SK-MEL-5 (cell line): Measurements from ENCODE around the gene PAX4. TPM values are rescaled to one million over a fixed set of nuclear protein-coding genes. Genes with fewer than 3 reads are reported as not detected.

Experiments
- DNase-seq: peaks from one replicate; pipeline ENCODE4 v3.0.0-alpha.2; 2016; ENCODE audit warnings: low read depth, low spot score
- in situ Hi-C: cut with HindIII; loops from 2 replicates; pipeline ENCODE4 v1.10.0; 2016; ENCODE audit warnings: low sequenced_read_pairs, high pct_unique_total_duplicates, low pct_unique_long_range_greater_than_20kb
- polyA plus RNA-seq, 2 experiments: library from polyadenylated mRNA; depleted of rRNA; stranded (reverse); fragments of >200 nt; gene quantifications; 2 replicates each; pipeline ENCODE4 v1.2.3, GENCODE V29; 2015
- total RNA-seq: library from RNA; depleted of rRNA; stranded (reverse); fragments of >200 nt; shearing (Covaris generic); gene quantifications from 2 replicates; pipeline ENCODE4 v1.2.3, GENCODE V29; 2014; rRNA removed

Gene PAX4, protein sequence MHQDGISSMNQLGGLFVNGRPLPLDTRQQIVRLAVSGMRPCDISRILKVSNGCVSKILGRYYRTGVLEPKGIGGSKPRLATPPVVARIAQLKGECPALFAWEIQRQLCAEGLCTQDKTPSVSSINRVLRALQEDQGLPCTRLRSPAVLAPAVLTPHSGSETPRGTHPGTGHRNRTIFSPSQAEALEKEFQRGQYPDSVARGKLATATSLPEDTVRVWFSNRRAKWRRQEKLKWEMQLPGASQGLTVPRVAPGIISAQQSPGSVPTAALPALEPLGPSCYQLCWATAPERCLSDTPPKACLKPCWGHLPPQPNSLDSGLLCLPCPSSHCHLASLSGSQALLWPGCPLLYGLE
- total RNA-seq, result not detected in 2 replicates
- not detected in 2 replicates for polyA plus RNA-seq (2015; cell fraction: cytosol; rRNA removed)
- polyA plus RNA-seq (2015; cell fraction: nucleus; rRNA removed), result not detected in 2 replicates

GRCh38 chr7:127618042-127618441, at the start of gene PAX4:
PAX4 (minus strand) TSS chr7:127618142; CDS start chr7:127615928, 2,214 bp downstream.
- DNase-seq, result no peak
- in situ Hi-C loops, result no loop called here

DNA sequence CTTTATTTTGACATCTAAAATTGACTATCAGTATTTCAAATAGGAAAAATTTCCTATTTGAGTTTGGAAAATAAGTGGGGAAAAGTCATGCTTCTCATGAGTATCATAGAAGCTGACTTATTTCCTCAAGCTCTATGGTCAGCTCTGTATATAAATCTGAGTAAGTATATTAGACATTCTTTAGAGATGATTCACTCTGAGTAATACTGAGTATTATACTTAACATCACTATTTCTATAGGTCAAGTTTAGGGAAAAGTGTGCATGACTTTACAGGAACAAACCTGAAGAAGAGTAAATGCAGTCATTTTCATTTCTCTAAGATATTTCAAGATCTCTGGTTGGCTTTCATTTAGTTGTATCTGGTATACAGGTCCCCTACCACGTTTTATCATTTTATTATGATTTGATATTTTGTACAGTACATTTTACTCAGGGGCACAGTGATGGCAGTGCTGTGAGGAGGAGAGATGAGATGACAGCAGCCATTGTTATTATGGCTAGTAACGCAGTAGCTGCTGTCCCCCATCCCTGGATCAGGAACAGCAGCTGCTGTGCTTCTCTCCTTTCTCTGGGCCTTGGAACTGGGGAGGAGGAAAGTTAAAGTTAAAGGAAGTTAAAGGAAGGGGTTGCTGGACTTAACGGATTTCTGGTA, 49.2 kb upstream of the PAX4 start:
- DNase-seq, result no peak
- in situ Hi-C loops, result no loop called here

DNA sequence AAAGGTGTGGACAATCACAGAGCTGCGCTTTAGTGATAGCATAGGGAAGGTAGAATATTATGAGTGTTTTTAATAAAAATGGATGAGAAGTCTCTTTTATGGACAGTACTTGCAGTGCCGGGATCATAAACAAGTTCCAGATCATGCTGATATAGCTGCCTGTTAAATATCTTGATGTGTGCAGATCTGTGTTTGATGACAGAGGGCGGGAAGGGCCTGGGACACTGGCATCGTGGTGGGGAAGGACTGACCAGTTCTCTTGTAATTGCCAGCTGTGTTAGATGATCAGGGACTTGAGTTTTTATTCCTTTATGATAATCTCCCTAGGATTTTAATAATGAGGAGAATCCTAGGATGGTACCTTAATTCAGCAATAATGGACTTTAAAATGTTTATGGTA, 48.7 kb upstream of the PAX4 start:
- no peak for DNase-seq
- in situ Hi-C loops, result no loop called here

- no peak for DNase-seq
- in situ Hi-C loops, result no loop called here
Measured at GRCh38 chr7:127665922-127666321, 48.0 kb upstream of the PAX4 start.

- no peak for DNase-seq
- in situ Hi-C loops, result no loop called here
Measured at GRCh38 chr7:127658970-127659630, 41.2 kb upstream of the PAX4 start.

GRCh38 chr7:127657500-127657899, 39.6 kb upstream of the PAX4 start:
- in situ Hi-C loops, result no loop called here
- DNase-seq, result no peak

DNA sequence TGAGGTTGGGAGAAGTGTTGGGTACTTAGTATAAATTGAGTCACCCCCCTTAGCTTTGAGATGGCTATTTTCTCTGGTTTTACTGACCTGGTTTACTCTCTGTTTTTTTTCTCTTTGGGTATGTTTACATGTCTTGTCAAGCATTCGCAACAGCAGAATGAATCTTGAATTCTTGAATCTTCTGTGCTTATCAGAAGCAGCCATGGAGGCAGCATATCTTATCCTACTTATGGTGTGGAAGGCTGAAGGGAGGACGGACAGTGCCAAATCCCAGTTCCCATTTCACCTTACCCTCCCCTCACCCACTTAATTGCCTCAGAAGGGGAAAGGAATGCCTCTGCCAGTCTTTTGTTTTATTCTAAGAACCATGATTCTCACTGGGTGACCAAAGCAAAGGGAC, 37.8 kb upstream of the PAX4 start:
- no peak for DNase-seq
- in situ Hi-C loops, result no loop called here

DNA sequence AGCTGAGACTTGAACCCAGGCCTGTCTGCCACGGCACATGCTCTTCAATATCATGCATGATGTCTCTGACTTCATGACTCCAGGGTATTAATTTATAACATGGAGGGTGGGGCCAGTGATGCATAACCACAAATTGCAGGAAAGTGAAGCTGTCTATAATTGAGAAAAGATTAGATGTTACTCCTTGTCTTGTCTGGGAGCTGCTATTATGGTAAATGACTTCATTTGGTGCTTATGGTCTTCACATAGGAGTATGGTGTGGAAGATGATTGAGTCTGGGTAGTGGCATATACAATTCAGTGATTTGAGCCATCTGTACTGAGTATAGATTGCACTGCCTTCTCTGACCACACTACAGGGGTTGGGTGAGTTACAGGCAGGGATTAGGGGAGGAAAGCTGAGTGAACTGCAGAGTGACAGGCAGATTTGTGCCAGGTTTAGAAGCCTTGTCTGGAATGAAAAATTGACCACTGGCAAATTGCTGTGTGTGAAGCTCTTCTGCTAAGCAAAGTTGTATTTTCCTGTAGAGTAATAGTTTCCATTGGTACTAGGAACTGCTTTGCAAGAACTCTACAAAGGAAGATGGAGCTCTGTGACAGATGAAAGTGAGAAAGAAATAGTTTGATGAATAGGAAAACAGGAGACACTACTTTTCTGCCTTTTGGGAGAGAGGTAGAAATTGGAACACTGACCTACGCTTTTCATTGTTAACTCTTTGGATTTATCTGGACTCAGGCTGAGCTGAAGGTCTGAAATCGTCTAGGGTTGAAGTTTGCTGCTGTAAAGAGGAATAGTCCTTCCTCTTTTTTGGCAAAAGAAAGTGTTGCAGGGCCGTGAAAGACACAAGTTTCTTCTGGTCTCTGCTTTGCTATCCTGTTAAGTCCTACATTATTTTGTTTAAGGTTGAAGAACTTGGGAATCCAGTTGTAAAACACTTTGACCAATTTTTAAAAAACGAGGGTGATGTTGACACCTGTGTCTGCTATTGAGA, 36.8 kb upstream of the PAX4 start:
- in situ Hi-C loops, result no loop called here
- peak; percentile 24 for DNase-seq

- no peak for DNase-seq
- in situ Hi-C loops, result no loop called here
Measured at GRCh38 chr7:127653396-127653795, 35.5 kb upstream of the PAX4 start.

DNA sequence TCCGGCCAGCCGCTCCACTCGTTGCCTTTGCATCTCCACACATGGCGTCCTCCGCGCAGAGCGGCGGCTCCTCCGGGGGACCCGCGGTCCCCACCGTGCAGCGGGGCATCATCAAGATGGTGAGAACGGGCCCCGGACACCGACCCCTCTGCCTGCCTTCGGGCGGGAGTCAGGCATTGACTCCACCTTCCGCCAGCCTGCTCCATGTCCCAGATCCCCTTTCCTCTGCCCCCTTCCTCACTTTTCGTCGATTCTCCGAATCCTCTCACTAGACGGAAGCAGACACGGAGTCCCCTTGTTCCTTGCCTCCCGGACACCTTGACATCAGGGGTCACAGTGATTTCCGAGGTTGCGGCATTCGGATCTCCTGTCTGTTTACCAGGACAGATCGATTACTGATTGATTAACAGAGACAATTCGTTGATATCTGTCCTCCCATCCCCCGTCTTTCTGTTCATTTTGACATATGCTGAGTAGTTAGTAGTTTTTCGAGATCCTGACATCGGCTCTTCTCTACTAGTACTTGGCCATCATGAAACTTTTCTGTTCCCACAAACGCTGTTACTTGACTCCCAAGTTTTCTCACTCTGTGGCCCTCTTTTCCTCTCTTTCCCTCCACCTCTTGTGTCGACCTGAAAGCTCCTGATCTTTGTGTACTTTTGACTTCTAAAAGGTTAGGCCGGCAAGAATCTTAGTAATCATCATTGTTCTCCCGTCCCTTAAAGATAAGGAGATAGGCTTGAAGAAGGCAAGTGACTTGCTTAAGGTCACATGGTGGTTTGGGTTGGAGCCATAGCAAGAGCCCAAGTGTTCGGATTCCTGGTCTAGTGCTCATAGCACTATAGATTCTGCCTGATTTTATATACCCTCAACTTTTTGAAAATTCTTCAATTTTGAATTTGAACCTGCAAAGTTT, 34.6 kb upstream of the PAX4 start:
- DNase-seq, result peak; percentile 33
- in situ Hi-C loops, result no loop called here

- DNase-seq, result peak; percentile 100
- in situ Hi-C loops, result no loop called here
Measured at GRCh38 chr7:127651556-127652332, 33.8 kb upstream of the PAX4 start, which contains the start of gene SND1. SND1 (plus strand) TSS chr7:127652194; CDS start chr7:127652374, 180 bp downstream.

DNA sequence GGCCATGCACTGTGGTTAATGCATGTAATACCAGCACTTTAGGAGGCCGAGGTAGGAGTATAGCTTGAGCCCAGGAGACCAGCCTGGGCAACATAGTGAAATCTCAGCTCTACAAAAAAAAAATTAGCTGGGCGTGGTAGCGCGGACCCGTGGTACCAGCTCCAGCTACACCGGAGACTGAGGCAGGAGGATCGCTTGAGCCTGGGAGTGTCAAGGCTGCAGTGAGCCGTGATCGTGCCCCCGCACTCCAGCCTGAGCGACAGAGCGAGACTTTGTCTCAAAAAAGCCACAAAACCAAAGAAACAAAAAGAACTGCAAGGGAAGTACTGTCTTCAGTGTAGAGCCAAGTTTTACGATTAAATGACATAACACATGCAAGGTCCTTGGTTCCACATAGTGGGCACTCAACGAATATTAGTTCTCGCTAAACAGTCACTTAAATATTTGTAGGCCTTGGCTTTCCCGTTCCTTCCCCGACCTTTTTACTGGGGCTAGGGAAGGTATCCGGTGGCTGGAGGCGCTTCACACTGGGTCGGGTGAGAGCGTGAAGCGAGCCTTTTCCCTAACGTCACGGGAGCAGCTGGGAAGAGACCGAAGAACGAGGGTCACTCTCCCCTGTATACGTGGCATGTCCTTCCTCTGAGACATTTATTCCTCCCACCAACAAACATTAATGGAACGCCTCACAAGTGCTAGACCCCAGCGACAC, 33.1 kb upstream of the PAX4 start:
- DNase-seq, result no peak
- in situ Hi-C loops, result no loop called here

- in situ Hi-C loops, result no loop called here
- DNase-seq, result no peak
Measured at GRCh38 chr7:127648986-127649385, 31.0 kb upstream of the PAX4 start.

GRCh38 chr7:127647636-127648035, 29.7 kb upstream of the PAX4 start:
- in situ Hi-C loops, result no loop called here
- no peak for DNase-seq

DNA sequence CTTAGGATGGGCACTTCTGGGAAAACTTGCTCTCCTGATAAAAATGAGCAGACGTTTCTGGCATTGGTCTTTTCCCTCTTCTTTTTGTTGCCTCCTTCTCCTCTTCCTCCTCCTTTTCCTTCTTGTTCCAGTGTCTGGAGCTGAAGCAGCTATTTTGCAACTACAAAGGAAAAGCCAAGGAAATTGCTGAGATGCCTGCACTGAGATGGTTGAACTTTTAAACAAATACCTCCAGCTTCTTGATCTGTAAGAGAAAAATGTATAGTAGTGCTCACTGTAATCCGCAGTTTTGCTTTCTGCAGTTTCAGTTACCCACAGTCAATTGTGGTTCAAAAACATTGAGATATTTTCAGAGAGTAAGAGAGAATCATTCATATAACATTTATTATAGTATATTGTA, 26.5 kb upstream of the PAX4 start:
- in situ Hi-C loops, result no loop called here

More for the DNA sequence above, 26.5 kb upstream of the PAX4 start:
- no peak for DNase-seq
